GM23248 (cell line): ENCODE results near the gene PTPRN2.

Experiments
- EZH2 ChIP-seq: fragments of 200-600 bp; sonication (generic); IDR thresholded peaks from 2 replicates; pipeline ENCODE4 v1.6.1; 2018; ENCODE audit warnings: antibody characterized with exemption, mild to moderate bottlenecking; ENCODE audit not compliant: insufficient read depth, poor library complexity, severe bottlenecking
- EZH2phosphoT487 ChIP-seq: fragments of 200-600 bp; sonication (generic); IDR thresholded peaks from 2 replicates; pipeline ENCODE4 v1.6.1; 2018; ENCODE audit warnings: antibody characterized with exemption, moderate library complexity, mild to moderate bottlenecking, low read depth; ENCODE audit not compliant: insufficient read depth

GRCh38 chr7:158590181-158590530, 2.5 kb upstream of the PTPRN2 start:
- TF ChIP-seq EZH2 (no peak), EZH2phosphoT487 (no peak)
